Suppressor macrophage treated with lipopolysaccharide for 1 hour (primary cell): Measurements from ENCODE around the gene KSR1.
"Not testable (repeated sequence)": the region's sequence is repeated elsewhere in the genome, so short reads cannot be mapped to it uniquely, and the experiment has no call there.

Source experiments
- DNase-seq, 3 donors: peaks; one replicate each; pipeline ENCODE4 v3.0.0-alpha.2; 2020 to 2022

KSR1 gene

DNA sequence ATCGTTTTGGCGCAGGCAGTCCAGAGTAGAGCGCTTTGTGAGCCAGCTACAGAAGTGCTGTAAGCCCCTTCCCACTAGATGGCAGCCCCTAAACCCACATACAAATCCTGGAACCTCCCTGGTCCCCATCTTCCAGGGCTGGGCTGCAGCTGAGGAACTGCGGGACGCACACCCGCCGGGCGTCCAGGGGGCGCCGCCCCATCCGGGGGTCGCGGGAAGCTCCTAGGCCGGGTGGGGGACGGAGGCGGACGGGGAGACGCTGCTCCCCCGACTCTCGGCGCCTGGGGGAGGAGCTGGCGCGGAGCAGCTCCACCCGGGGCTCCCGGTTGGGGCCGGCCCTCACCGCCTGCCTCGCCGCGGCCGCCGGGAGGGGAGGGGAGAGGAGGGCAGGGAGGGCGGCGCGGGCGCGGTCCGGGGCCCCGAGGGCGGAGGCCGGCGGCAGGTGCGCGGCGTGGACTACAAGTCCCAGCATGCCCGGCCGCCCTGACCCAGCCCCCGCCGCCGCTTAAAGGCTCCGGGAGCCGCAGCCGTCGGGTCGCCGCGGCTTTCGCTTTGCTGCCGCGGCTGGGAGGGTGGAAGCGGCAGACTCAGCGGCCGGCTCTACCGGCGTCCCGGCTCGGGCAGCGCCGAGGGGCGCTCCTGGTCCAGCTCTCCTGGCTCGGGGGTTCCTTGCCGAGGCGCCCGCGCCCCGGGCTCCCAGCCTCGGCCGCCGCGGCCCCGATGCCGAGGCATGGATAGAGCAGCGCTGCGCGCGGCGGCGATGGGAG lies at the start of gene KSR1:
Gene KSR1 (plus strand): TSS at position 535 of the 767 bp plus-strand sequence. CDS start 196 bp downstream, at position 731.
- peak; percentile 77 to 93 (median 84) for DNase-seq

DNA sequence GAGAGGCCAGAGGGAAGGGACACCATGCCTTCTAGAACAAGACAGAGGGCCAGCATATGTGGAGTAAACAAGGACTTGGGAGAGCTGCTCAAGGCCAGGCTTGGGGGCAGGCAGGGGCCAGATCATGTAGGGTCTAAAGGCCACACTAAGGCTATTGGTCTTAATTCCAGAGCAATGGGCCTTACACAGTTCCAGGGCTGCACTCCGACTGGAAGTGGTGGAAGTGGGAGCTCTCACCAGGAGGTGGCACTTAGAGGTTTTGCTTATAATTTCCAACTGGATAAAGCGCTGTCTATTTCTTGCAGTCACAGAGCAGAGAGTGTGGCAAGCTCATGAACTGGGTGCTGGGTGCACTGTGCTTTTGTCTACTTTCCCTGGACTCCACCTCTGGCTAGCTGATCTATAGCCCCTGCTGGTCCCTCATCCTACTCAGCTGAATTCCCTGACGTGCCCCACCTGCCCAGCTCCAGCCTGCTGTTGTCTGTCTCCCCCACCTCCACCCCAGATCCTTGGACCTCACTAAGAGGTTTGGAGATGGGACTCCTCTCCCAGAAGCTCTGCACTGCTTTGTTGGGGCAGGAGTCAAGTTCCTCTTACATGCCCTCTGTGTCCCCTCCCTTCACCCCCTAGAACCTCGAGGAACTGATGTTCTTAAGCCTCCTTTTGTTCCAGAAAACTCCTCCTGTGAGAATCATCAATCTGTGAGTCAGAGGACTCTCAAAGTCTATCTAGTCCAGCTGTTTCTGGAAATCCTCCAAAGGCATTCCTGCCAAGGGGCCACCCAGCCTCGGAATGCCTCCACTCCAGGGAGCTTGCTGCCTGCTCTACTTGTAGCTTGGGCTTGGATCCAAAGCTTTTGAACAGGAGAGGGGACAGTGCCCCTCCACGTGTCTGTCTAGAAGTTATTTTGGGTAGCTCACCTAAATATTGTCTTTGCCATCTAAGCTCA lies 48.1 kb upstream of the KSR1 start:
- peak in 1 of 3 donors; percentile 14 for DNase-seq

DNA sequence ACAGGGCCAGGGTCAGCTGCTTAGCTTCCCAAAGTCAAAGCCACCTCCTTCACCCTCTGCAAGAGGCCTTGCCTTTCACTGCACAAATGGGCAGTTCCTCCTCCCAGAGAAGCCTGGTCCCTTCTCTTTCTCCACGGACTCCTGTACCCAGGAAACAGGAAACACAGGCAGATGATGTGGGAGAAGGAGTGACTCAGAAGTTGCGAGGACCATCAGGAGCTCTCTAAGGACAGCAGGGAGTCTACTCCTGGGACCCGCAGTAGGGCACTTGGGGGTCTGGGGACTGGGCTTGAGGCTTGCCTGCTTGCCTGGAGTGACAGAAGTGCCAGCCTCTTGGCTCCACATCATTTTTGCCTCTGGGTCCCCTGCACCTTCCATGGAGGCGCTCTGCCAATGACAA lies 47.4 kb upstream of the KSR1 start:
- peak in 2 of 3 donors; percentile 34 to 43 for DNase-seq

DNA sequence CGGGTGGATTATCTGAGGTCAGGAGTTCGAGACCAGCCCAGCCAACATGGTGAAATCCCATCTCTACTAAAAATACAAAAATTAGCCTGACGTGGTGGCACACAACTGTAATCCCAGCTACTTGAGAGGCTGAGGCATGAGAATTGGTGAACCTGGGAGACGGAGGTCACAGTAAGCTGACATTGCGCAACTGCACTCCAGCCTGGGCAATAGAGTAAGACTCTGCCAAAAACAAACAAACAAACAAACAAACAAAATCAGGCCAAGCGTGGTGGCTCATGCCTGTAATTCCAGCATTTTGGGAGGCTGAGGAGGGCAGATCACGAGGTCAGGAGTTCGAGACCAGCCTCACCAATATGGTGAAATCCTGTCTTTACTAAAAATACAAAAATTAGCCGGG lies 44.1 kb upstream of the KSR1 start:
- not testable (repeated sequence) for DNase-seq

DNA sequence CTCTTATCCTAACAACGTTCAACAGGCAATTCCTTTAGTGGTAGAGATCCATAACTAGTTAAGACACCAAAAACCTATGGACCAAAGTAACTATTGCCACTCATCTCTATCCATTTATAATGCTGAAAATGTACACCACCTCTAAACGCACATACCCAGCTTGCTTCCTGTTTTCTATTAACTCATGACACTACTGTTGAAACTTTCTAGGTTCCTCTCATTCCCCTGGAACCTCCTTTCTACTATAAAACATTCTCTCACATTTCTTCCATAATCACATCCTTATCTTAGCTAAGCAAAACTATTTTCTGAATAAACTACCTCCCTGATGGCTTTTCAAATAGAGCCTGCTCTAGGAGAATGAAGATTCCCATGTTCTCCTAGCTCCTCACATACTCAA lies 42.9 kb upstream of the KSR1 start:
- peak; percentile 25 to 58 (median 44) for DNase-seq

DNA sequence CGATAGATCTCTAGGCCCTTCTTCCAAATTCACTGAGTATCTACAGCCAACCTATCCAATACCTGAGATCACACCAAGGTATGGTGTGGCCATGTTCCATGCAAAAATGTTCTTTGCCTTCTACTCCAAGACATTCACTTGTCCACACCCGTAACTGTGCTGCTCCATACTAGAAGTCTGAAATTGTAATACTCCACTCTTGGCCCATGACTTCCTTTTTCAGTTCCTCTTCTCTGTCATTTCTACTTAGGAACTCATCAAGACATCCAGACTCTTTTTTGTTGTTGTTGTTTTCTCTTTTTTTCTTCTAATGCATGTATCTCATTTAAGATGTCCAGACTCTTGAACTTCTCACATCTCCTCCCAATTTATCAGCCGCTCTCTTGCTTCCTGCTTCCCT lies 42.5 kb upstream of the KSR1 start:
- peak; percentile 39 to 71 (median 63) for DNase-seq

DNA sequence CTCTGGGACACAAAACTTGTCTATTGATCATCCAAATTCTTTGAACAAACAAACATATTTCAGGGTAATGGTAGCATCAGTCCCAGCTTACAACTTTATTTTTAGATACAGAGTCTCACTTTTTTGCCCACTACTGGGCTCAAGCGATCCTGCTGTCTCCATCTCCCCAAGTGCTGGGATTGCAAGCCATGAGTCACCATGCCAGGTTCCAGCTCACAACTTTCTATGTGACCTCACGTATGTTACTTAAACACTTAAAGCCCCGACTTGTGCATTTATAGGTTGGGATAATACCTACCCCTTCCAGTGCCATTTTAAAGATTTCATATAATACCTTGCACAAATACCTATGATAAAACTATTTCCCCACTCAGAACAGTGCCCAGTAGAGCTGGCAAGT lies 42.0 kb upstream of the KSR1 start:
- DNase-seq: peak; percentile 45 to 63 (median 62)

DNA sequence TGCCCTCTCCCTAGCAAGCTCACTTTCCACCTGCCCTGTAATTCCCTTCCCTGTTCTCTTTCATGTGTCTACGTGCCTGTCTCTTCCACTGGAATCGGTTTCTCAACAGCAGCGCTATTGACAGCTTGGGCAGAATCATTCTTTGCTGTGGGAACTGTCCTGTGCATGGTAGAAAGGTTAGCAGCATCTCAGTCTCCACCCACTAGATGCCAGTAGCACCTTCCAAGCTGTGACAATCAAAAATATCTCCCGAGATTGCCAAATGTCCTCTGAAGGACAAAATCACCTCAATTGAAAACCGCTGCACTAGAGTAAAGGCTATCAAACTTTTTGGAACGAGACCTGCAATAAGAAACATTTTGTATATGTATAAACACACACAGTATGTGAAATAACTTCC lies 41.6 kb upstream of the KSR1 start:
- no peak for DNase-seq

DNA sequence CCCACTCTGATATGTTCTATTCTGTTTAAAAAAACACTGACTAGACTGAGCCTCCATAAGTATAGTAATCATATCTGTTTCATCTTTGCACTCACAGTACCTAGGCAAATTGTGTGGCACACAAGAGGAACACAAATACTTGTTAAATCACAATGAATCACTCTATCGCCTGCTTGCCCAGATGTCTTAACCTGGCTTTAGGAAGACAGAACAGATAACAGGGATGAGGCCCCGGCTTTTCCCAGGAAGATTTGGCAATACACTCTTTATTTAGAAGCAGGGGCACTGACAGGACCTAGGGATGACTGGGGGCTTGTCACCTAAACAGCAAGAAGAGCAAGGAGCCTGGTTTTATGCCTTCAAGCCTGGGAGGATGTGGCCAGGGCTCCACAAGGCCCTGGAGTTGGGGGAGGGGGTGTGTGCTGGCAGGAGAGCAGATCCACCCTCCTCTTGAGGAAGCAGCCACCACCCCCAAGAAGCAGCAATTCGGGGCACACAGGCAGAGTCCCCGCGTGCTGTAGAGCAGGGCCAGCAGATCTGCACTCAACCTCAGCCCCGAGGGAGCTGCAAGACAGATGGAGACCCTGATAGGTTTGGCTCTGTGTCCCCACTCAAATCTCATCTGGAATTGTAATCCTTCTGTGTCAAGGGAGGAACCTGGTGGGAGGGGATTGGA lies 41.0 kb upstream of the KSR1 start:
- DNase-seq: no peak

DNA sequence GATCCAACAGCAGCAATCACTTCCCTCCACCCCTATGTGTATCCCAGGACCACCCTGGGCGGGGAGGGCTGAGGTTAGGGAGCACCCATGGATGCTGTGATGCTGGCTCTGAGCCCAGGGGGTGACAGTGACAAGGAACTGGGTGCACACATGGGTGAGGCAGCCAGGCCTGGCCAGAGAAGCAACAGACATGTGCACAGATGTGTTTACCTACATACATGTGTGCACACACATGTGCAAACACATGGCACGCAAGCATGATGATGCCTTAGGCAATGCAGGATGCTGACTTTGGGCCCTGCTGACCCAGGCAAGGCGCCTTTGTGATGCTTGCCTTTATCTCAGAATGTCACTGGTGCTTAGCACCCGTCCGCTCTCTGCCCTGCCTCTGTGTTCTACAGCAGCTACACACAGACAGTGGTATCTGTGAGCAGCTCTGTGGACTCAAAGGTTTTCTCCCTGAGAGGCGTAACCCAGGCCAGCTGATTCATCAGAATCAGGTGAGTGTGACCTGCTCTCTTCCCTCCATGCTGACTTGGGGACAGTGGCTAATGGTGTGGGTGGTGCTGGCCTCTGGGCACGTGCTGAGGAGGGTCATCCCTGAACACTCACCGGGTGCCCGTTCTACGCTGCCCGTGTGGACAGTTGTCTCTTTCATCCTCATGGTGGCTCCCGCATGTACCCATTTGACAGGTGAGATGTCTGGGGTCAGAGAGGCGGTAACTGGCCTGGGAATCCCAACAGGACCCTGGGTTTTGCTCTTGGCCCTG lies 38.5 kb upstream of the KSR1 start:
- no peak for DNase-seq

DNA sequence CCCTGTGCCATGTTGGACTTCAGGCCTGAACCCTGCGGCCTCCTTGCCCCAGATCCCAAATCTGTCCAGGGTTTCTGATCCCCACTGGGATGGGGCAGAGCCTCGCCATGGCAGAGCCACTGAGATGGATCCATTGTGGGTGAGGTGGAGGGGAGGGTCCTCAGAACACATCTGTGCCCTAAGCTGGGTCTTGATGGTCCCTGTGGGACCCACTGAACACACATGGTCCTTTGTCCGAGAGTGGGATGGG lies 38.0 kb upstream of the KSR1 start:
- no peak for DNase-seq

DNA sequence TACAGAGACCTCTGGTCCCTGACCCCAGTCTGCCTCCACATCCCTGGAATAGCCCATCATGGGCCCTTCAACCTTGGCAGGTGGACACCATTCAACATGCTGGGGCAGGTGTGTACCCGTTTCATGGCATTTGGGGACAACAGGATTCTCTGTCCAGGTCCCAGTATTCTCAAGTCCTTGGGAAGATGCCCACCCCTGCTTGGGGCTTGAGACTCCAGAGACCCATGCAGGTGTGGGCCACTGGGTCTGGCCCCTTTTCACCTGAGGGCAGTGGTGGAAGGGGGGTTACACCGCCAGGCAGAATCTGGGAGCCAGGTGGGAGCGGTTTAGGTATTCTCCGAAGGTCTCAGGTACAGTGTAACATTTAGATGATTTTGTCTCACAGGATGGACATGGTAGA lies 37.1 kb upstream of the KSR1 start:
- DNase-seq: no peak

DNA sequence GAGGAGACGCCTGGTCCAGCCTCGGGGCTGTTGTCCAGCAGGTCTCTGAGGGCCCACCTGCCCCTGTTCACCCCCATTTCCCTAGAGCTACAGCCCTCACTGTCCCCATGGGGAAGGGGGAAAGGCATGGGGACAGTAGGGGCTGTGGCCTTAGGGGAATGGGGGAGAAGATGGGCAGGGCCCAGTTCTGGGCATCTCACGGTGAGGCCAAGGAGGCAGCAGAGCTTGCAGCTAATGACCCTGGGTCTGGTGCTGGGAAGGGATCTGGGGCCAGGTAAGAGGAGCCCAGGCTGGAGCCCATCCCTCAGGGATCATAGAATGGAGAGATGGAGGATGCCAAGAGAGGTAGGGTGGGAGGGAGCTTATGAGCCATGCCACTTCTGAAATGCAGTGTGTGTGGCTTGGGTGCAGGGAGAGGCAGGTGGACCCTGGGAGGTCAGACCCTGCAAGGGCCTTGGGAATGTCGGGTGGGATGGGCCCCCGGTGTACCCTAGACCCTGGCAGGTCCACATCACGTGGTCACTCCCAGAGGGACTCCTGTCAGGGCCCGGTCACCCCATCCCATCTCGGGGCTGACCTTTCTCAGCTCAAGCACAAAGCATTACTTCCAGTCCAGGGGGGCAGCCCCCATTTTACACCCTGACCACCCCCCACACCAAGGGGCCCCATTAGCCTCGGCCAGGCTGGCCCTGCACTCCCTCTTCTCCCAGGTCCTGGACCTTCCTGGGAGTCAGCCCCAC lies 35.9 kb upstream of the KSR1 start:
- DNase-seq: no peak

DNA sequence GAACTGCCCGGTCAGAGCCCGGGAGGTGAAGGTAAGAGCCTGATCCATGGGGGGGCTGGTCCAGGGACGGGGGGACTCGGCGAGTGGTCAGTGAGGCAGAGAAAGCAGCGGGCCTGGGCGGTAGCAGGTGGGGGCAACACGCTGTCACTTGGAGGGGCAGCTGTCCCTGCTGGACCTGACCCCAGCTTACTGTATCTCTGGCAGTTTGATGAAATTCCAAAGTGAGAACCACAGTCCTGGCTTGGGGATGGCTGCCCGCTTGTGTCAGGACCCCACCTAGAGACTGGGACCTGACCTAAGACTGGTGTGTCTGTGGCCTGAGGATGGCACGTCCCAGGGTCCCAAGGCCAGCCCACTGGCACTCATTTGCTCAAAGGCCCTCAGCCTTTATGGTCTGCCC lies 35.1 kb upstream of the KSR1 start:
- DNase-seq: no peak

DNA sequence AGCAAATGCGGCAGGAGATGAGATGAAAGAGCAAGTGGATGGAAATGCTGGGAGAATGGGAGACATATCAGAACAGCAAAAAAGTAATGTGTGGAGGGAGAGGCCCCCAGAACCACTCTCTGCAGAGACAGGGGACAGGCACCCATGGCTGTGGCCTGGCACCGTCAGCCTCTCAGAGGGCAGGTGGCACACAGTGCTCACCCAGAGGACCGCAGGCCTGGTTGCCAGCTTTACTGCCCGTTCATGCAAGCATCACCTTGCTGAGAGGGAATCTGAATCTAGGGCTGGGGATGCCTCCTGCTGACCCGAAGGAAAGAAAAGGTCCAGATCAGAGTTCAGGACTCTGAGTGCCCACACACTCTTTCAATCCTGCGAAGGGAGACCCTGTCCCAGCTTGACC lies 34.6 kb upstream of the KSR1 start:
- not testable (repeated sequence) for DNase-seq

DNA sequence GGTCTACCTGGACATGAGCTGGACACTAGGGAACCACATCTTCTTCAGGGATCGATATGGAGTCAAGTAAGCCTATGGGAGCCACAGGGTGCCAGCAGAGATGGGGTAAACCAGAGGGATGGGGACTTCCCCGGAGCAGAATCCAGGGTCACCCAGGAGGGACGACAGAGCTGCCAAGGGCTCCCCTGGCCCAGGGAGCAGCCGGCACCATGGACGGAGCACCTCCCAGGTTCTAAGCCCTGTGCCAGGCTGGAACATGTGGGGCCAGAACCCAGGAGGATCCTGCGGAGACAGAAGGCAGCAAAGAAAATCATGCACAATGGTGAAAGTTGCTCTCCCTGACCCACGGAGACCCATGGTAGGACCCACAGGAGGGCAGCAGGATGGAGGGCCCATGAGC lies 33.6 kb upstream of the KSR1 start:
- no peak for DNase-seq

DNA sequence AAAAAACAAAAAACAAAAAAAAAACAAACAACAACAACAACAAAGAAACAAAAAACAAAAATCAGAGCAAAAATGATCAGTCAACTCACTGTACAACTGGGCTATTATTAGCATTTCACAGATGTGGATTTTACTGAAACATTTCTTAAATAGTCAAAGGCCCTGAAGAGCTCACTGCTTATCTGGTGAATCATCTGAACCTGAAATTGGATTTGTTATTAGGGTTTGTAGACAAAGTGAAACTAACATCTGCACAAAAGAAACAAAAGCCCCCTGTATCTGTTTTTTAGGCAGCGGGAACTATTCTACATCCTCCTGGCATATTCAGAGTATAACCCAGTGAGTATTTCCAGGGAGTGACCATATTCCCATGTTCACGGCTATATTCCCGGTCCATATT lies 32.6 kb upstream of the KSR1 start:
- DNase-seq: no peak

DNA sequence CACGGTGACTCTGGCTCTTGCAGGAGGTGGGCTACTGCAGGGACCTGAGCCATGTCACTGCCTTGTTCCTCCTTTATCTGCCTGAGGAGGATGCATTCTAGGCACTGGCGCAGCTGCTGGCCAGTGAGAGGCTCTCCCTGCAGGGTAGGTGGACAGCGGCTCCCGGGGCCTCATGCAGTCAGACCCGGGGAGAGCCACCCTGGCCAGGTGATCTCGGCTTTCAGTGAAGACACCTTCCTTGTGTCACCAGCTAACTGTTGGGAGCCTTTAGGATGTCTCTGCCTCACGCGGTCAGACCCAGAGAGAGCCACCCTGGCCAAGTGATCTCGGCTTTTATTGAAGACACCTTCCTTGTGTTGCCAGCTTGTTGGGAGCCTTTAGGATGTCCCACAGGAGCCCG lies 31.7 kb upstream of the KSR1 start:
- no peak for DNase-seq

DNA sequence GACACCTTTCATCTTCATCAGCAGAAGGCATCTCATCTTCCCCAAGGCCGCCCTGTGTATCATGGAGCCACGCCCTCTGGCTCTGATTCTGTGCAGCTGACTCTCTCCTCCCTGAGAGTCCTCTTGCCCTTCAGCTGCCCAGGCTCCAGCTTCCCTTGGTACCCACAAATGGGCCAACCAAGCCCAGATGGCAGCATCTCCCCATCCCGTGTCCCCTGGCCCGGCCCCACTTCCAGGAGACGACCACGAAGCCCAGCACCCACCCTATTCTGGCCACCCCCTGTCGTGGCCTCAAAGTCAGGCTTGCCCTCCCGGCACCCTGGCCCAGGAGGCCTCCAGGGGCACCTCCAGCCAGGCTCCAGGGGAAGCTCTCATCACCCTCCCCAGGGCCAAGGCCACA lies 31.3 kb upstream of the KSR1 start:
- DNase-seq: no peak

DNA sequence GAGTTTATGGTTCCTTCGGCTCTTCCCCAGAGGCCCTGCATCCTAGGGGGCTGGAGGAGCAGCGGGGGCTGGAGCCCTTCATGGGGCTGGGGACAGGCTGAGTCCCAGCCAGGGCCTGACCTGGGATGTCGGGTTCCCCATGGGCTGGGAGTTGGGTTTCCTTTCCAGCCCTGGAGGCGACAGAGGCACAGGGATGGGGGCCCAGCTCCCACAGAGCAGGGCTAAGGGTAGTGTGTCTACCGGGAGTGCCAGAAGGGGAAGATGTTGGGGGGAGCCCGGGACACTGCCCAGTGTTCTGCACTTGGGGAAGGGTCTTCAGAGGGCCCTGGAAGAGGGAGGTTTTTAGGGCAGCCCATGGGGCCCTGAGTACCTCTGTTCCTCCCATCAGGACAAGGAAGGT lies 30.7 kb upstream of the KSR1 start:
- not testable (repeated sequence) for DNase-seq

DNA sequence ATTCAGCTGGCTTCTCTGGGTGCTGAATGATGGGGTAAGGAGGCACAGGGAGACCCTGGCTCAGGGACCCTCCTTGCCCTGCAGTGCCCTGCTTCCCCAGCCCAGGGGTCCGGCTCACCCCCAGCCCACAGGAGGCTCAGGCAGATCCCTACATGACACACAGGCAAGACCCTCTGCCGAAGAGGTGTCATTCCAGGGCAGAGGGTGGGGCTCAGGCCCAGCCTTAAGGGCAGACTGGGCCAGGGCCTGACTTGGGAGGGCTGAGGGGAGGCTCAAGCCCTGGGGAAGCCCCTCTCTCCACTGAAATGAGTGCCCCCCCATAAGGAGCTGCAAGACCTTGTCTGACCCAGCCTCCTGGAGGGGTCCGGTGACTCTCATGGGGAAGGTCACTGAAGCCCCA lies 30.3 kb upstream of the KSR1 start:
- DNase-seq: no peak

DNA sequence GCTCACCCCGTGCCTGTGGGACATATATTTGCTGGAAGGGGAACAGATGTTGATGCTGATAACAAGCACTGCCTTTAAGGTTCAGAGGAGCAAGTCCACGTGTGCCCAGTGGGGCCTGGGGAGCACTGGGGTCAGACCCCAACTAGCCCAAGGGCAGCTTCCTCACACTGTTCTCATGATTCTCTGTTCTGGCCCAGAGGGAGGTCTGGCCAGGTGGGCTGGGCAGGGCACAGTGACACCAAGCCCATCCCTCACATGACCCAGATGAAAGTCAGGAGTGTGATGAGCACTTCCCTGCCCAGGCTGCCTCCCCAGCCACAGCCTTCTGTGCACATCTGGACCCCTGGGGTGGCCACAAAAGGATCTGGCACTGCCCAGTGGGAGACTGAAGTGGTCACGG lies 29.8 kb upstream of the KSR1 start:
- DNase-seq: not testable (repeated sequence)
